ENCODE results near the gene LRCOL1. TPM values are rescaled to one million over a fixed set of nuclear protein-coding genes. Genes with fewer than 3 reads are reported as not detected.
"Not testable (repeated sequence)": the region's sequence is repeated elsewhere in the genome, so short reads cannot be mapped to it uniquely, and the experiment has no call there.

Gene LRCOL1
- total and polyA plus RNA-seq, 10 donors = 0.54 to 4.1 (median 1.4) TPM; not detected in 2

DNA sequence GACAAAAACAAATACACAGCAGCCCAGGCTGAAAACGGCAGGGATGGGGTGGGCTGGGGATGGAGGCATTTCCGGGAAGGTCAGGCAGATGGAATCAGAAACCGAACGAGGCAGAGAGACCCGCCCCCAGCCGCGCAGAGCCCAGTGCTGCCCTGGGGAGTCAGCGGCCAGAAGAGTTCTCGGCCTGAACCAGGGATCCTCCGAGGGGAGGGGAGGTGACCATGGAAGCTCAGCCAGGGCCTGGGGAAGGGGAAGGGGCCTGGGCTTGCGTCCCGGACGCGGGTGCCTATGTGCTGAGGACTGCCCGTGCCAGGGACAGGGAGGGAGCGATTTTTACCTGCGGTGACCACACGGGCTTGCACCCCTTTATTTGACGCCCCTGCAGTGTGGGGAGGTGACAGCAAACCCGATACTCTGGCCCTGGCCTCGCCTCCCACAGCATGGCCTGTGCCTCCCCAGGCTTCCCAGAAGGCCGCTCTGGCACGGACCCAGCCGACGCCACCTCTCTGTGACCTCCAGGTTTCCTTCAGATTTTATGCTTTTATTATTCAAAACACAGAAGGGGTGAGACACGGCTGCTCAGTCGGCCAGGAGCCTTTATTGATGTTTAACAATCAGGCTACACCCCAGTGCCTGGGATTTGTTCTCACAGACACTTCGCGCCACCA is 7.7 kb downstream of the LRCOL1 start:
- Histone ChIP-seq H3K4me1 (peaks cover 5 to 63% (median 41%) of the 10 kb centered on the region in 6 donors), H3K27me3 (replicated peaks in 1 of 7) (peaks cover 0 to 82% (median 8%) of the 10 kb centered on the region in 7 donors), H3K27ac (peak overlapping the region; percentile 42 to 89 (median 82)), H3K36me3 (no peaks in the 10 kb centered on the region), H3K4me3 (peak overlapping the region in 7 of 8 donors; percentile 25 to 66 (median 33)), H3K9me3 (no peaks in the 10 kb centered on the region)
- intact Hi-C loops (cut with DNase I; ENCODE audit: low total_unique reads) = no loop called here
- TF ChIP-seq POLR2AphosphoS5 (IDR thresholded peaks at IDR 0.05) (peak in 2 of 3 donors; percentile 45 to 56), POLR2A (IDR thresholded peaks at IDR 0.05) (no peak)
- TF ChIP-seq, protein P1, sequence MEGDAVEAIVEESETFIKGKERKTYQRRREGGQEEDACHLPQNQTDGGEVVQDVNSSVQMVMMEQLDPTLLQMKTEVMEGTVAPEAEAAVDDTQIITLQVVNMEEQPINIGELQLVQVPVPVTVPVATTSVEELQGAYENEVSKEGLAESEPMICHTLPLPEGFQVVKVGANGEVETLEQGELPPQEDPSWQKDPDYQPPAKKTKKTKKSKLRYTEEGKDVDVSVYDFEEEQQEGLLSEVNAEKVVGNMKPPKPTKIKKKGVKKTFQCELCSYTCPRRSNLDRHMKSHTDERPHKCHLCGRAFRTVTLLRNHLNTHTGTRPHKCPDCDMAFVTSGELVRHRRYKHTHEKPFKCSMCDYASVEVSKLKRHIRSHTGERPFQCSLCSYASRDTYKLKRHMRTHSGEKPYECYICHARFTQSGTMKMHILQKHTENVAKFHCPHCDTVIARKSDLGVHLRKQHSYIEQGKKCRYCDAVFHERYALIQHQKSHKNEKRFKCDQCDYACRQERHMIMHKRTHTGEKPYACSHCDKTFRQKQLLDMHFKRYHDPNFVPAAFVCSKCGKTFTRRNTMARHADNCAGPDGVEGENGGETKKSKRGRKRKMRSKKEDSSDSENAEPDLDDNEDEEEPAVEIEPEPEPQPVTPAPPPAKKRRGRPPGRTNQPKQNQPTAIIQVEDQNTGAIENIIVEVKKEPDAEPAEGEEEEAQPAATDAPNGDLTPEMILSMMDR (IDR thresholded peaks at IDR 0.05 in 8 of 11, conservative IDR thresholded peaks at IDR 0.05 in 3 of 11) = no peak
- no peak for DNase-seq
- WGBS, 5 donors = 46 to 59% (median 52%) methylated on average over 23 to 29 of the region's 29 CpGs

- intact Hi-C loops (cut with DNase I; ENCODE audit: low total_unique reads) = no loop called here
- Histone ChIP-seq H3K9me3 (no peaks in the 10 kb centered on the region), H3K4me1 (peaks cover 5 to 69% (median 41%) of the 10 kb centered on the region in 6 donors), H3K27me3 (replicated peaks in 1 of 7) (peaks cover 0 to 84% (median 8%) of the 10 kb centered on the region in 7 donors), H3K36me3 (no peaks in the 10 kb centered on the region), H3K4me3 (peak overlapping the region in 5 of 8 donors; percentile 28 to 64 (median 34)), H3K27ac (peak overlapping the region in 5 of 8 donors; percentile 66 to 85 (median 71))
- WGBS, 5 donors = 74 to 88% (median 79%) methylated on average over 19 to 31 of the region's 31 CpGs
- no peak for DNase-seq
- TF ChIP-seq POLR2A (IDR thresholded peaks at IDR 0.05) = no peak
- TF ChIP-seq POLR2AphosphoS5 (IDR thresholded peaks at IDR 0.05) = no peak
- TF ChIP-seq, protein P1 (IDR thresholded peaks at IDR 0.05 in 8 of 11, conservative IDR thresholded peaks at IDR 0.05 in 3 of 11) = no peak
These were observed 9.1 kb downstream of the LRCOL1 start for GRCh38 chr12:132601171-132601883.

DNA sequence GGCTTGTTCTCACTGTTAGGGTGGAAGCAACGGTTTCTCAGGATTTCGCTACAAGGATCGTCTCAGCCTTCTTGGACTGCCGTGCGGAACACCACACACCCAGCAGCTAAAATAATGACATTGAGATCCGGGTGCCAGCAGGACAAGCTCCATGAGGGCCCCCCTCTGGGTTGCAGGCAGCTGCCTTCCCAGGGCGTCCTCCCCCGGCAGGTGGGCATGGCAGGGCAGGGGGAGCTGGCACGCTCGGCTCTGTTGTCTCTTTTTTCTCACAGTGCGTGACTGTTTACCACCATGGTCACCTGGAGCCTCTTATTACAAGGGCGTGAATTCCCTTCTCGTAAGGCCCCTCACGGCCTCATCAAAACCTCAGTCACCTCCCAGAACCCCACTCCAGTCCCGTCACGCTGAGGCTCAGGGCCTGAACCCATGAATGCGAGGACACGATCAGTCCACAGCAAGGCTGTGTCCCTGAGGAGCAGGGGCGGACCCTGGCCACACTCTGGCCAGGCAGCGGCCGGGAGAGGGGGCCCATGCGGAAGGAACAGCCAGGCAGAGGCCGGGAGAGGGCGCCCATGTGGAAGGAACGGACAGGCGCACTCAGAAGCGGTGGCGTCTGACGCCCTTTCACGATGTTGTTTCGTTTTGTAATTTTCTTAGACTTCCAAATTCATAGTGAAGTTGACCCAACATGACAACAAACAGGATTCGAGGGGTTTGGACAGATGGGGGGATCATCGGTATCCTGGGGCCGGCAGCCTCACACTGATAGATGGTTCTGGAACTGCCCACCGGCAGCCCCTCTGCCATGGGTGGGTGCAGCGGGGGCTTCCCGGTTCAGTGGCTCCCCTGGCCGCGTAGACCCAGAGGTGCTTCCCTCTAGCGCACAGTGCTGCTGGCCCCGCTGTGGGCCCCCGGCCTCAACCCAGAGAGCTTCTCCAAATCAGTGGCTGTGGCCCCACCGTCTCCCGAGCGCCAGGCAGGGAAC is 10.0 kb downstream of the LRCOL1 start:
- WGBS, 5 donors = 30 to 39% (median 31%) methylated on average over 43 to 45 of the region's 45 CpGs
- Histone ChIP-seq H3K36me3 (no peaks in the 10 kb centered on the region), H3K9me3 (no peaks in the 10 kb centered on the region), H3K27ac (peak overlapping the region in 7 of 8 donors; percentile 9 to 85 (median 69)), H3K27me3 (replicated peaks in 1 of 7) (peaks cover 0 to 81% (median 8%) of the 10 kb centered on the region in 7 donors), H3K4me3 (peak overlapping the region; percentile 6 to 64 (median 30)), H3K4me1 (peaks cover 5 to 69% (median 41%) of the 10 kb centered on the region in 6 donors)
- no peak for TF ChIP-seq POLR2A (IDR thresholded peaks at IDR 0.05)
- TF ChIP-seq, protein P1 (IDR thresholded peaks at IDR 0.05 in 8 of 11, conservative IDR thresholded peaks at IDR 0.05 in 3 of 11) = peak in 10 of 11 experiments; percentile 18 to 78 (median 59)
- peak in 2 of 3 donors; percentile 63 to 73 for TF ChIP-seq POLR2AphosphoS5 (IDR thresholded peaks at IDR 0.05)
- intact Hi-C loops (cut with DNase I; ENCODE audit: low total_unique reads) = no loop called here
- DNase-seq = peak; percentile 86

- H3K4me1 ChIP-seq = peaks cover 5 to 63% (median 37%) of the 10 kb centered on the region in 6 donors
- H3K36me3 ChIP-seq; H3K4me3 ChIP-seq; intact Hi-C loops (cut with DNase I; ENCODE audit: low total_unique reads); DNase-seq; H3K9me3 ChIP-seq; H3K27ac ChIP-seq: not testable (repeated sequence)
- WGBS, 5 donors = 75 to 89% (median 81%) methylated on average over 6 of the region's 6 CpGs
- peaks cover 0 to 74% (median 8%) of the 10 kb centered on the region in 7 donors for H3K27me3 ChIP-seq (replicated peaks in 1 of 7)
These were observed 10.9 kb downstream of the LRCOL1 start for GRCh38 chr12:132599502-132599901.

Data from spleen (tissue), 11 donors.